ENCODE results near the gene GTF2A1.

- TF ChIP-seq CTCF (IDR thresholded peaks at IDR 0.05) (no peak), POLR2AphosphoS5 (IDR thresholded peaks at IDR 0.05) (no peak), POLR2A (IDR thresholded peaks at IDR 0.05; ENCODE audit: low read depth) (no peak)
Observed at GRCh38 chr14:81199084-81199483, 21.7 kb downstream of the GTF2A1 start.

All from esophagus muscularis mucosa (tissue), 3 donors.